H1 (cell line): ENCODE data around the gene EPG5. TPM values are rescaled to one million over a fixed set of nuclear protein-coding genes. Genes with fewer than 3 reads are reported as not detected.

Experiments
- BCL11A ChIP-seq, 2 experiments: IDR thresholded peaks; one replicate each; pipeline ENCODE4 v1.6.1; 2011; ENCODE audit warnings: low read depth in 2 of 2, low read length in 2 of 2, mild to moderate bottlenecking in 2 of 2
- KDM5A ChIP-seq: fragments of 200-600 bp; IDR thresholded peaks from 2 replicates; pipeline ENCODE4 v1.7.1; 2012; ENCODE audit warnings: mild to moderate bottlenecking, low read length, inconsistent platforms, mixed read lengths
- POU5F1 ChIP-seq: IDR thresholded peaks from 2 replicates; pipeline ENCODE4 v1.6.1; 2011; ENCODE audit warnings: low read depth, mild to moderate bottlenecking, low read length, moderate library complexity
- SRF ChIP-seq: IDR thresholded peaks from 2 replicates; pipeline ENCODE4 v1.6.1; 2011; ENCODE audit warnings: mild to moderate bottlenecking, low read depth, low read length, moderate library complexity
- polyA plus RNA-seq, 7 experiments: library from polyadenylated mRNA; depleted of rRNA in 3 of 7; stranded (reverse) in 5 of 7; unstranded in 2 of 7; fragments of >200 nt in 5 of 7; fragments of 200-250 nt in 2 of 7; gene quantifications; 1 replicate in 5 of 7; 2 replicates in 1 of 7; 4 replicates in 1 of 7; pipeline versions ENCODE4 v1.2.1 to v1.2.3, GENCODE V29; 2011 to 2013; ENCODE audit warnings: missing spikeins in 2 of 7, mixed read lengths in 2 of 7
- total RNA-seq: library from RNA; stranded (reverse); fragmentation: NEBNext Ultra II Directional; extraction: Animal tissue kit (Norgen Biotek cat#: 25700); gene quantifications from 2 replicates; pipeline ENCODE4 v1.2.1, GENCODE V29; 2021
- TF ChIP-seq, protein P1 (sequence below): IDR thresholded peaks from 2 replicates; pipeline ENCODE4 v1.6.1; 2011; ENCODE audit warnings: low read depth, mild to moderate bottlenecking, low read length; ENCODE audit not compliant: insufficient read depth

The EPG5 gene
- total and polyA plus RNA-seq, 2 of the 8 experiments (the other 6 are each of a cell fraction or from before 2014, with no cell fraction given) = 14.1 to 18.3 TPM

DNA sequence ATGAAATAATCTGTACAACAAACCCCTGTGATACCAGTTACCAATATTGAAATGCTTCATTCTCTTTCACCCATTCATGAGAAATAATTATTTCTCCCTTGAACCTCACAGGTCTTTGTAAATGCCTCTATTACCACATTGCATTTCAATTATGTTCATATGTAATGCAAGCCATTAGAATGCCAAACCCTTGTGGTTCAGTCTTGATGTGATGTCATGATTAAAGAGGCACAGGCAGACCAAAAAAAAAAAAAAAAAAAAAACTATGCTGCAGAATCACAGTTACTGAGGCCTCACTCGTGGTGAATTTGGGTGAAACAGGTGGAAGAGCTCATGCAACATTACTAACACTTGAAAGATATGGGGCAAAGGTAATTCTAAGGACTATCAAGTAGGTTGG is 9.4 kb upstream of the EPG5 start (continued):
- TF ChIP-seq BCL11A (IDR thresholded peaks at IDR 0.05; ENCODE audit: low read depth in 2 of 2, low read length in 2 of 2) (no peak), SRF (no peak), KDM5A (no peak), POU5F1 (no peak)
- TF ChIP-seq, protein P1, sequence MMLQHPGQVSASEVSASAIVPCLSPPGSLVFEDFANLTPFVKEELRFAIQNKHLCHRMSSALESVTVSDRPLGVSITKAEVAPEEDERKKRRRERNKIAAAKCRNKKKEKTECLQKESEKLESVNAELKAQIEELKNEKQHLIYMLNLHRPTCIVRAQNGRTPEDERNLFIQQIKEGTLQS = no peak
- TF ChIP-seq, all 59 proteins: peak for 0
